NOMO-1 (cell line): ENCODE results near the gene SPSB4.
"Not testable (repeated sequence)": the region's sequence is repeated elsewhere in the genome, so short reads cannot be mapped to it uniquely, and the experiment has no call there.

Experiments
- DNase-seq, 2 experiments: peaks; one replicate each; lab custom pipeline; 2025; ENCODE audit not compliant: unreplicated experiment in 2 of 2; lab: John Stamatoyannopoulos, UW

SPSB4 gene

GRCh38 chr3:141113680-141114079, 62.5 kb downstream of the SPSB4 start:
- DNase-seq, result not testable (repeated sequence)

GRCh38 chr3:141114179-141114745, 63.1 kb downstream of the SPSB4 start:
- DNase-seq, result no peak

- no peak for DNase-seq
Observed at GRCh38 chr3:141114816-141115460, 63.8 kb downstream of the SPSB4 start.

GRCh38 chr3:141115789-141116541, 64.8 kb downstream of the SPSB4 start:
- DNase-seq, result peak in 1 of 2 experiments; percentile 13

GRCh38 chr3:141116721-141117120, 65.6 kb downstream of the SPSB4 start:
- DNase-seq, result no peak

- not testable (repeated sequence) for DNase-seq
Observed at GRCh38 chr3:141117982-141118381, 66.8 kb downstream of the SPSB4 start.

GRCh38 chr3:141122455-141123030, 71.4 kb downstream of the SPSB4 start:
- no peak for DNase-seq

GRCh38 chr3:141123677-141124410, 72.7 kb downstream of the SPSB4 start:
- no peak for DNase-seq

GRCh38 chr3:141124715-141125114, 73.6 kb downstream of the SPSB4 start:
- DNase-seq, result no peak

GRCh38 chr3:141125351-141125750, 74.2 kb downstream of the SPSB4 start:
- no peak for DNase-seq

GRCh38 chr3:141126661-141127343, 75.7 kb downstream of the SPSB4 start:
- DNase-seq, result no peak

GRCh38 chr3:141127344-141128125, 76.4 kb downstream of the SPSB4 start:
- DNase-seq, result no peak

GRCh38 chr3:141128126-141128777, 77.1 kb downstream of the SPSB4 start:
- no peak for DNase-seq

GRCh38 chr3:141129049-141129448, 77.9 kb downstream of the SPSB4 start:
- no peak for DNase-seq

GRCh38 chr3:141129541-141130011, 78.4 kb downstream of the SPSB4 start:
- no peak for DNase-seq

- DNase-seq, result no peak
Observed at GRCh38 chr3:141143517-141143916, 92.4 kb downstream of the SPSB4 start.

- no peak for DNase-seq
Observed at GRCh38 chr3:141146979-141147470, 95.9 kb downstream of the SPSB4 start.

- DNase-seq, result no peak
Observed at GRCh38 chr3:141147657-141148056, 96.5 kb downstream of the SPSB4 start.

- no peak for DNase-seq
Observed at GRCh38 chr3:141148169-141148568, 97.0 kb downstream of the SPSB4 start.
